ENCODE measurements around the gene PARP14. TPM values are rescaled to one million over a fixed set of nuclear protein-coding genes. Genes with fewer than 3 reads are reported as not detected.

The PARP14 gene, protein sequence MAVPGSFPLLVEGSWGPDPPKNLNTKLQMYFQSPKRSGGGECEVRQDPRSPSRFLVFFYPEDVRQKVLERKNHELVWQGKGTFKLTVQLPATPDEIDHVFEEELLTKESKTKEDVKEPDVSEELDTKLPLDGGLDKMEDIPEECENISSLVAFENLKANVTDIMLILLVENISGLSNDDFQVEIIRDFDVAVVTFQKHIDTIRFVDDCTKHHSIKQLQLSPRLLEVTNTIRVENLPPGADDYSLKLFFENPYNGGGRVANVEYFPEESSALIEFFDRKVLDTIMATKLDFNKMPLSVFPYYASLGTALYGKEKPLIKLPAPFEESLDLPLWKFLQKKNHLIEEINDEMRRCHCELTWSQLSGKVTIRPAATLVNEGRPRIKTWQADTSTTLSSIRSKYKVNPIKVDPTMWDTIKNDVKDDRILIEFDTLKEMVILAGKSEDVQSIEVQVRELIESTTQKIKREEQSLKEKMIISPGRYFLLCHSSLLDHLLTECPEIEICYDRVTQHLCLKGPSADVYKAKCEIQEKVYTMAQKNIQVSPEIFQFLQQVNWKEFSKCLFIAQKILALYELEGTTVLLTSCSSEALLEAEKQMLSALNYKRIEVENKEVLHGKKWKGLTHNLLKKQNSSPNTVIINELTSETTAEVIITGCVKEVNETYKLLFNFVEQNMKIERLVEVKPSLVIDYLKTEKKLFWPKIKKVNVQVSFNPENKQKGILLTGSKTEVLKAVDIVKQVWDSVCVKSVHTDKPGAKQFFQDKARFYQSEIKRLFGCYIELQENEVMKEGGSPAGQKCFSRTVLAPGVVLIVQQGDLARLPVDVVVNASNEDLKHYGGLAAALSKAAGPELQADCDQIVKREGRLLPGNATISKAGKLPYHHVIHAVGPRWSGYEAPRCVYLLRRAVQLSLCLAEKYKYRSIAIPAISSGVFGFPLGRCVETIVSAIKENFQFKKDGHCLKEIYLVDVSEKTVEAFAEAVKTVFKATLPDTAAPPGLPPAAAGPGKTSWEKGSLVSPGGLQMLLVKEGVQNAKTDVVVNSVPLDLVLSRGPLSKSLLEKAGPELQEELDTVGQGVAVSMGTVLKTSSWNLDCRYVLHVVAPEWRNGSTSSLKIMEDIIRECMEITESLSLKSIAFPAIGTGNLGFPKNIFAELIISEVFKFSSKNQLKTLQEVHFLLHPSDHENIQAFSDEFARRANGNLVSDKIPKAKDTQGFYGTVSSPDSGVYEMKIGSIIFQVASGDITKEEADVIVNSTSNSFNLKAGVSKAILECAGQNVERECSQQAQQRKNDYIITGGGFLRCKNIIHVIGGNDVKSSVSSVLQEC (N-terminal part only)
- total RNA-seq (32.4 and 41.5 TPM in 2 replicates), polyA plus RNA-seq (18.8 and 19.7 TPM in 2 replicates), polyA minus RNA-seq (49.1 and 50.2 TPM in 2 replicates), Bru-seq, nascent RNA (percentile 76 among the genes with signal in this experiment), BruChase-seq, experiment 1, labeled RNA remaining after a 6-hour chase (percentile 87 among the genes with signal in this experiment), BruChase-seq, experiment 2, labeled RNA remaining after a 2-hour chase (percentile 81 among the genes with signal in this experiment)
- 14.8 and 15.9 TPM in 2 replicates for polyA plus RNA-seq (2011; cell fraction: cytosol; rRNA removed)
- polyA plus RNA-seq (2011; cell fraction: nucleus; rRNA removed) = 43.5 and 48.0 TPM in 2 replicates
- polyA plus RNA-seq (2012) = 16.7 and 22.1 TPM in 2 replicates
- 24.7 TPM for polyA minus RNA-seq (2011; cell fraction: cytosol; rRNA and poly(A)+ RNA removed)
- polyA minus RNA-seq (2011; cell fraction: nucleus; rRNA and poly(A)+ RNA removed) = 43.5 and 49.2 TPM in 2 replicates
- long read RNA-seq, full-length matches to known transcripts = 3 of 6 reads
- long read RNA-seq, partial matches to known transcripts = 3 of 6 reads
- long read RNA-seq, other reads (novel, unspliced or antisense) = 0 of 6 reads

- dilution Hi-C loops (cut with MboI; ENCODE audit: extremely low pct_ligation_motif_present, low sequenced_read_pairs) = no loop called here
- peak within 1 kb of the TSS; percentile 77 for H3K9ac ChIP-seq (replicated peaks; ENCODE audit: extremely low read depth, insufficient read depth, low read length)
- H3K9me3 ChIP-seq (replicated peaks; ENCODE audit: control insufficient read depth, insufficient read depth, low read length) = no peaks in the 10 kb centered on the region
- peaks cover 20% of the 10 kb centered on the region for H3K4me1 ChIP-seq (ENCODE audit: control insufficient read depth, extremely low read depth, insufficient read depth, low read length)
- H3K79me2 ChIP-seq (ENCODE audit: control insufficient read depth, insufficient read depth, low read length) = no peaks in the 10 kb centered on the region
- peak; percentile 77 for DNase-seq (ENCODE audit: low read depth, low spot score)
- BruUV-seq (replicated peaks) = TSS peak; percentile 45
- ChIA-PET POLR2A (interaction anchor here (1.2 kb wide), 1 partner anchor 265 kb away, joined by 3 read pairs; the partner anchor contains the start of gene WDR5B), CTCF (interaction anchor here (0.6 to 5.5 kb wide), 7 partner anchors 17 to 1134 kb away, joined by 3 to 129 read pairs (median 18); partner anchors contain the start of genes DTX3L, FAM162A, PARP9 and POLQ)
- FAIRE-seq = peak; percentile 70
- no peaks in the 10 kb centered on the region for H3K27me3 ChIP-seq (ENCODE audit: control insufficient read depth in 2 of 2, insufficient read depth in 2 of 2, low read length in 2 of 2)
- peak; percentile 33 for TF ChIP-seq POLR2A (IDR thresholded peaks at IDR 0.05; ENCODE audit: low read depth, low read length)
- TF ChIP-seq, protein P1, sequence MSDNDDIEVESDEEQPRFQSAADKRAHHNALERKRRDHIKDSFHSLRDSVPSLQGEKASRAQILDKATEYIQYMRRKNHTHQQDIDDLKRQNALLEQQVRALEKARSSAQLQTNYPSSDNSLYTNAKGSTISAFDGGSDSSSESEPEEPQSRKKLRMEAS (IDR thresholded peaks at IDR 0.05; ENCODE audit: insufficient read depth, insufficient read length) = no peak
- TF ChIP-seq EZH2 (IDR thresholded peaks at IDR 0.05; ENCODE audit: borderline replicate concordance, low read depth, low read length, severe bottlenecking) = no peak
- TF ChIP-seq POLR2AphosphoS5 (IDR thresholded peaks at IDR 0.05; ENCODE audit: insufficient read depth, low read depth, low read length) = peak; percentile 26
- peak in 1 of 2 donors; percentile 16 for TF ChIP-seq CTCF (IDR thresholded peaks at IDR 0.05; ENCODE audit: extremely low read depth in 1 of 2, insufficient read depth in 1 of 2, low read depth in 1 of 2, low read length in 2 of 2)
- TF ChIP-seq JUN (IDR thresholded peaks at IDR 0.05; ENCODE audit: borderline replicate concordance, insufficient read depth, insufficient read length, low read depth) = no peak
- no peak for TF ChIP-seq GATA2 (IDR thresholded peaks at IDR 0.05; ENCODE audit: insufficient read depth, insufficient read length, low read depth, low read length)
- TF ChIP-seq FOS (IDR thresholded peaks at IDR 0.05; ENCODE audit: borderline replicate concordance, insufficient read depth, low read length) = no peak
- TF ChIP-seq MYC (IDR thresholded peaks at IDR 0.05; ENCODE audit: low read depth, low read length) = no peak
- H3K4me3 ChIP-seq (replicated peaks in 1 of 3; ENCODE audit: insufficient read depth in 1 of 3, low read depth in 1 of 3, low read length in 3 of 3) = peak within 1 kb of the TSS; percentile 70 to 93 (median 83)
- peak within 1 kb of the TSS; percentile 95 for H3K4me2 ChIP-seq (ENCODE audit: insufficient read depth, low read length)
- no peaks in the 10 kb centered on the region for H3K36me3 ChIP-seq (ENCODE audit: control insufficient read depth in 2 of 2, extremely low read depth in 1 of 2, insufficient read depth in 2 of 2, low read length in 2 of 2)
- H3K9me1 ChIP-seq (replicated peaks; ENCODE audit: control insufficient read depth, extremely low read depth, insufficient read depth, low read length) = no peaks in the 10 kb centered on the region
- no peaks in the 10 kb centered on the region for H4K20me1 ChIP-seq (replicated peaks; ENCODE audit: control insufficient read depth, extremely low read depth, insufficient read depth, low read length)
- intact Hi-C loops (cut with micrococcal nuclease) = loop anchor here (1.0 to 5.0 kb wide), 3 partner anchors 114 to 347 kb away; partner anchors contain the start of genes FAM162A and SEMA5B
- H3K27ac ChIP-seq (ENCODE audit: insufficient read depth, low read depth, low read length) = peak within 1 kb of the TSS; percentile 65
- peak within 1 kb of the TSS; percentile 99 for H2AFZ ChIP-seq (ENCODE audit: low read depth, low read length)
Measured at GRCh38 chr3:122680475-122681283, at the start of gene PARP14. TSS of gene PARP14 (plus strand) at chr3:122680839. CDS start at chr3:122680884, 45 bp downstream.

Measured in endothelial cell of umbilical vein (primary cell).